ENCODE measurements around the gene STC2. TPM values are rescaled to one million over a fixed set of nuclear protein-coding genes. Genes with fewer than 3 reads are reported as not detected.

The STC2 gene
- total and polyA plus RNA-seq, 2 experiments from 2014 or later: 27.3 to 132 TPM

DNA sequence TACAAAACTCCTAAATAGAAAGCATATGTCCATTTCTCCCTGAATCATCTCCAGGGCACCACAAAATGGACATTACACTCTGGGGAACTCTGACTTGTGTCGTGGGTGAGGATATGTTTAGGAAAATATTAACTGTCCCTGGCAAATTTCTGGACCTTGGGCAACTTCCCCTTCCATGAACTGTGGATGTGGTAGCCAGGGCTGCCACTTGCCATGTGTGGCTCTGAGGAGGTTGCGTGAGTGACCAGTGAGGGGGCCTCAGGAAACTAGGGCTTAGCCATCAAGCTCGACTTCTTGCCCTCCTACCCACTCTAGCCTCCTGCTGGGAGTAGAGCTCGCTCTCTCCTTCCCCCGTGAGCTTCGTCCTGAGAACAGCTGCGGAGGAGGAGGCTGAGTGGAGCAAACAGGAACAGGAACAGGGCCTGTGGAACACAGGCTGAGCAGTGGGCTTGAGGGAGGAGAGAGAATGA is 13.8 kb upstream of the STC2 start:
- no peaks in the 10 kb centered on the region; the same call in 1 of the 2 replicates for H3K9me2 ChIP-seq (ENCODE audit: insufficient read depth)
- no peaks in the 10 kb centered on the region for H3K79me2 ChIP-seq (replicated peaks; ENCODE audit: insufficient read depth)
- H3K4me2 ChIP-seq: no peak overlapping the region
- H3K9me3 Mint-ChIP-seq: no peaks in the 10 kb centered on the region; the same call in 1 of the 3 replicates
- peaks cover 19% of the 10 kb centered on the region for H3K4me1 Mint-ChIP-seq
- H3F3A ChIP-seq (replicated peaks; ENCODE audit: low read depth): no peaks in the 10 kb centered on the region
- no peaks in the 10 kb centered on the region for H4K20me1 ChIP-seq (replicated peaks; ENCODE audit: insufficient read depth)
- ATAC-seq (peak; percentile 35), DNase-seq (ENCODE audit: low spot score) (no peak)
- no peaks in the 10 kb centered on the region for H3K36me3 ChIP-seq (ENCODE audit: insufficient read depth)
- peak overlapping the region; percentile 12; the same call in 1 of the 2 replicates for H3K27ac Mint-ChIP-seq
- H3K4me3 Mint-ChIP-seq: no peak overlapping the region
- no peak for TF ChIP-seq NANOG (IDR thresholded peaks at IDR 0.05; ENCODE audit: borderline replicate concordance)
- TF ChIP-seq, protein P1, sequence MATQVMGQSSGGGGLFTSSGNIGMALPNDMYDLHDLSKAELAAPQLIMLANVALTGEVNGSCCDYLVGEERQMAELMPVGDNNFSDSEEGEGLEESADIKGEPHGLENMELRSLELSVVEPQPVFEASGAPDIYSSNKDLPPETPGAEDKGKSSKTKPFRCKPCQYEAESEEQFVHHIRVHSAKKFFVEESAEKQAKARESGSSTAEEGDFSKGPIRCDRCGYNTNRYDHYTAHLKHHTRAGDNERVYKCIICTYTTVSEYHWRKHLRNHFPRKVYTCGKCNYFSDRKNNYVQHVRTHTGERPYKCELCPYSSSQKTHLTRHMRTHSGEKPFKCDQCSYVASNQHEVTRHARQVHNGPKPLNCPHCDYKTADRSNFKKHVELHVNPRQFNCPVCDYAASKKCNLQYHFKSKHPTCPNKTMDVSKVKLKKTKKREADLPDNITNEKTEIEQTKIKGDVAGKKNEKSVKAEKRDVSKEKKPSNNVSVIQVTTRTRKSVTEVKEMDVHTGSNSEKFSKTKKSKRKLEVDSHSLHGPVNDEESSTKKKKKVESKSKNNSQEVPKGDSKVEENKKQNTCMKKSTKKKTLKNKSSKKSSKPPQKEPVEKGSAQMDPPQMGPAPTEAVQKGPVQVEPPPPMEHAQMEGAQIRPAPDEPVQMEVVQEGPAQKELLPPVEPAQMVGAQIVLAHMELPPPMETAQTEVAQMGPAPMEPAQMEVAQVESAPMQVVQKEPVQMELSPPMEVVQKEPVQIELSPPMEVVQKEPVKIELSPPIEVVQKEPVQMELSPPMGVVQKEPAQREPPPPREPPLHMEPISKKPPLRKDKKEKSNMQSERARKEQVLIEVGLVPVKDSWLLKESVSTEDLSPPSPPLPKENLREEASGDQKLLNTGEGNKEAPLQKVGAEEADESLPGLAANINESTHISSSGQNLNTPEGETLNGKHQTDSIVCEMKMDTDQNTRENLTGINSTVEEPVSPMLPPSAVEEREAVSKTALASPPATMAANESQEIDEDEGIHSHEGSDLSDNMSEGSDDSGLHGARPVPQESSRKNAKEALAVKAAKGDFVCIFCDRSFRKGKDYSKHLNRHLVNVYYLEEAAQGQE (IDR thresholded peaks at IDR 0.05; ENCODE audit: unreplicated experiment): no peak
- TF ChIP-seq EZH2phosphoT487 (IDR thresholded peaks at IDR 0.05; ENCODE audit: unreplicated experiment): no peak
- no peak for TF ChIP-seq POLR2AphosphoS5 (IDR thresholded peaks at IDR 0.05; ENCODE audit: low read depth)
- no peak for TF ChIP-seq ZNF114 (CRISPR knock-in tag; IDR thresholded peaks at IDR 0.05)
- TF ChIP-seq, protein P2, sequence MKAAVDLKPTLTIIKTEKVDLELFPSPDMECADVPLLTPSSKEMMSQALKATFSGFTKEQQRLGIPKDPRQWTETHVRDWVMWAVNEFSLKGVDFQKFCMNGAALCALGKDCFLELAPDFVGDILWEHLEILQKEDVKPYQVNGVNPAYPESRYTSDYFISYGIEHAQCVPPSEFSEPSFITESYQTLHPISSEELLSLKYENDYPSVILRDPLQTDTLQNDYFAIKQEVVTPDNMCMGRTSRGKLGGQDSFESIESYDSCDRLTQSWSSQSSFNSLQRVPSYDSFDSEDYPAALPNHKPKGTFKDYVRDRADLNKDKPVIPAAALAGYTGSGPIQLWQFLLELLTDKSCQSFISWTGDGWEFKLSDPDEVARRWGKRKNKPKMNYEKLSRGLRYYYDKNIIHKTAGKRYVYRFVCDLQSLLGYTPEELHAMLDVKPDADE (IDR thresholded peaks at IDR 0.05): no peak
- no peak for TF ChIP-seq JUNB (IDR thresholded peaks at IDR 0.05; ENCODE audit: unreplicated experiment)
- no peak for TF ChIP-seq CREB1 (CRISPR knock-in tag; IDR thresholded peaks at IDR 0.05; ENCODE audit: low read depth)
- TF ChIP-seq ZNF331 (CRISPR knock-in tag; IDR thresholded peaks at IDR 0.05; ENCODE audit: low read depth): no peak
- TF ChIP-seq STAT1 (IDR thresholded peaks at IDR 0.05; ENCODE audit: unreplicated experiment): no peak
- TF ChIP-seq, protein P3, sequence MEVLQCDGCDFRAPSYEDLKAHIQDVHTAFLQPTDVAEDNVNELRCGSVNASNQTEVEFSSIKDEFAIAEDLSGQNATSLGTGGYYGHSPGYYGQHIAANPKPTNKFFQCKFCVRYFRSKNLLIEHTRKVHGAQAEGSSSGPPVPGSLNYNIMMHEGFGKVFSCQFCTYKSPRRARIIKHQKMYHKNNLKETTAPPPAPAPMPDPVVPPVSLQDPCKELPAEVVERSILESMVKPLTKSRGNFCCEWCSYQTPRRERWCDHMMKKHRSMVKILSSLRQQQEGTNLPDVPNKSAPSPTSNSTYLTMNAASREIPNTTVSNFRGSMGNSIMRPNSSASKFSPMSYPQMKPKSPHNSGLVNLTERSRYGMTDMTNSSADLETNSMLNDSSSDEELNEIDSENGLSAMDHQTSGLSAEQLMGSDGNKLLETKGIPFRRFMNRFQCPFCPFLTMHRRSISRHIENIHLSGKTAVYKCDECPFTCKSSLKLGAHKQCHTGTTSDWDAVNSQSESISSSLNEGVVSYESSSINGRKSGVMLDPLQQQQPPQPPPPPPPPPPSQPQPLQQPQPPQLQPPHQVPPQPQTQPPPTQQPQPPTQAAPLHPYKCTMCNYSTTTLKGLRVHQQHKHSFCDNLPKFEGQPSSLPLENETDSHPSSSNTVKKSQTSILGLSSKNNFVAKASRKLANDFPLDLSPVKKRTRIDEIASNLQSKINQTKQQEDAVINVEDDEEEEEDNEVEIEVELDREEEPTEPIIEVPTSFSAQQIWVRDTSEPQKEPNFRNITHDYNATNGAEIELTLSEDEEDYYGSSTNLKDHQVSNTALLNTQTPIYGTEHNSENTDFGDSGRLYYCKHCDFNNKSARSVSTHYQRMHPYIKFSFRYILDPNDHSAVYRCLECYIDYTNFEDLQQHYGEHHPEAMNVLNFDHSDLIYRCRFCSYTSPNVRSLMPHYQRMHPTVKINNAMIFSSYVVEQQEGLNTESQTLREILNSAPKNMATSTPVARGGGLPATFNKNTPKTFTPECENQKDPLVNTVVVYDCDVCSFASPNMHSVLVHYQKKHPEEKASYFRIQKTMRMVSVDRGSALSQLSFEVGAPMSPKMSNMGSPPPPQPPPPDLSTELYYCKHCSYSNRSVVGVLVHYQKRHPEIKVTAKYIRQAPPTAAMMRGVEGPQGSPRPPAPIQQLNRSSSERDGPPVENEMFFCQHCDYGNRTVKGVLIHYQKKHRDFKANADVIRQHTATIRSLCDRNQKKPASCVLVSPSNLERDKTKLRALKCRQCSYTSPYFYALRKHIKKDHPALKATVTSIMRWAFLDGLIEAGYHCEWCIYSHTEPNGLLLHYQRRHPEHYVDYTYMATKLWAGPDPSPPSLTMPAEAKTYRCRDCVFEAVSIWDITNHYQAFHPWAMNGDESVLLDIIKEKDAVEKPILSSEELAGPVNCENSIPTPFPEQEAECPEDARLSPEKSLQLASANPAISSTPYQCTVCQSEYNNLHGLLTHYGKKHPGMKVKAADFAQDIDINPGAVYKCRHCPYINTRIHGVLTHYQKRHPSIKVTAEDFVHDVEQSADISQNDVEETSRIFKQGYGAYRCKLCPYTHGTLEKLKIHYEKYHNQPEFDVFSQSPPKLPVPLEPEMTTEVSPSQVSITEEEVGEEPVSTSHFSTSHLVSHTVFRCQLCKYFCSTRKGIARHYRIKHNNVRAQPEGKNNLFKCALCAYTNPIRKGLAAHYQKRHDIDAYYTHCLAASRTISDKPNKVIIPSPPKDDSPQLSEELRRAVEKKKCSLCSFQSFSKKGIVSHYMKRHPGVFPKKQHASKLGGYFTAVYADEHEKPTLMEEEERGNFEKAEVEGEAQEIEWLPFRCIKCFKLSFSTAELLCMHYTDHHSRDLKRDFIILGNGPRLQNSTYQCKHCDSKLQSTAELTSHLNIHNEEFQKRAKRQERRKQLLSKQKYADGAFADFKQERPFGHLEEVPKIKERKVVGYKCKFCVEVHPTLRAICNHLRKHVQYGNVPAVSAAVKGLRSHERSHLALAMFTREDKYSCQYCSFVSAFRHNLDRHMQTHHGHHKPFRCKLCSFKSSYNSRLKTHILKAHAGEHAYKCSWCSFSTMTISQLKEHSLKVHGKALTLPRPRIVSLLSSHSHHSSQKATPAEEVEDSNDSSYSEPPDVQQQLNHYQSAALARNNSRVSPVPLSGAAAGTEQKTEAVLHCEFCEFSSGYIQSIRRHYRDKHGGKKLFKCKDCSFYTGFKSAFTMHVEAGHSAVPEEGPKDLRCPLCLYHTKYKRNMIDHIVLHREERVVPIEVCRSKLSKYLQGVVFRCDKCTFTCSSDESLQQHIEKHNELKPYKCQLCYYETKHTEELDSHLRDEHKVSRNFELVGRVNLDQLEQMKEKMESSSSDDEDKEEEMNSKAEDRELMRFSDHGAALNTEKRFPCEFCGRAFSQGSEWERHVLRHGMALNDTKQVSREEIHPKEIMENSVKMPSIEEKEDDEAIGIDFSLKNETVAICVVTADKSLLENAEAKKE (CRISPR knock-in tag; IDR thresholded peaks at IDR 0.05): no peak
- TF ChIP-seq, protein P4, sequence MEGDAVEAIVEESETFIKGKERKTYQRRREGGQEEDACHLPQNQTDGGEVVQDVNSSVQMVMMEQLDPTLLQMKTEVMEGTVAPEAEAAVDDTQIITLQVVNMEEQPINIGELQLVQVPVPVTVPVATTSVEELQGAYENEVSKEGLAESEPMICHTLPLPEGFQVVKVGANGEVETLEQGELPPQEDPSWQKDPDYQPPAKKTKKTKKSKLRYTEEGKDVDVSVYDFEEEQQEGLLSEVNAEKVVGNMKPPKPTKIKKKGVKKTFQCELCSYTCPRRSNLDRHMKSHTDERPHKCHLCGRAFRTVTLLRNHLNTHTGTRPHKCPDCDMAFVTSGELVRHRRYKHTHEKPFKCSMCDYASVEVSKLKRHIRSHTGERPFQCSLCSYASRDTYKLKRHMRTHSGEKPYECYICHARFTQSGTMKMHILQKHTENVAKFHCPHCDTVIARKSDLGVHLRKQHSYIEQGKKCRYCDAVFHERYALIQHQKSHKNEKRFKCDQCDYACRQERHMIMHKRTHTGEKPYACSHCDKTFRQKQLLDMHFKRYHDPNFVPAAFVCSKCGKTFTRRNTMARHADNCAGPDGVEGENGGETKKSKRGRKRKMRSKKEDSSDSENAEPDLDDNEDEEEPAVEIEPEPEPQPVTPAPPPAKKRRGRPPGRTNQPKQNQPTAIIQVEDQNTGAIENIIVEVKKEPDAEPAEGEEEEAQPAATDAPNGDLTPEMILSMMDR (conservative IDR thresholded peaks at IDR 0.05; ENCODE audit: low read depth in 2 of 2): no peak
- H2AFZ ChIP-seq: no peak overlapping the region; the same call in 1 of the 2 replicates
- peaks cover 4% of the 10 kb centered on the region for H3K4me1 ChIP-seq (ENCODE audit: insufficient read depth)
- H3K27me3 ChIP-seq (ENCODE audit: insufficient read depth): no peaks in the 10 kb centered on the region
- H3K27me3 Mint-ChIP-seq (ENCODE audit: insufficient read depth, low read depth, poor library complexity): peaks cover 15% of the 10 kb centered on the region
- H3K4me3 ChIP-seq: no peak overlapping the region
- H3K36me3 Mint-ChIP-seq (ENCODE audit: low read depth): no peaks in the 10 kb centered on the region
- no peak overlapping the region for H3K27ac ChIP-seq (ENCODE audit: low read depth)

All from GM23338 (cell line).